ENCODE data around the gene TMEM37. TPM values are rescaled to one million over a fixed set of nuclear protein-coding genes. Genes with fewer than 3 reads are reported as not detected.

TMEM37 gene
- total RNA-seq, 1 experiment from 2014 or later: 9.6 TPM

- Mint-ChIP-seq H3K4me3 (no peak overlapping the region), H3K27ac (peak overlapping the region; percentile 43; the same call in 1 of the 2 replicates), H3K9me3 (no peaks in the 10 kb centered on the region), H3K4me1 (peaks cover 15% of the 10 kb centered on the region), H3K27me3 (ENCODE audit: low read depth) (peaks cover 5% of the 10 kb centered on the region; the same call in 1 of the 2 replicates), H3K36me3 (0 out of 2 replicates have a peak, but pooled peaks cover 4% of the 10 kb centered on the region)
- TF ChIP-seq, protein P1, sequence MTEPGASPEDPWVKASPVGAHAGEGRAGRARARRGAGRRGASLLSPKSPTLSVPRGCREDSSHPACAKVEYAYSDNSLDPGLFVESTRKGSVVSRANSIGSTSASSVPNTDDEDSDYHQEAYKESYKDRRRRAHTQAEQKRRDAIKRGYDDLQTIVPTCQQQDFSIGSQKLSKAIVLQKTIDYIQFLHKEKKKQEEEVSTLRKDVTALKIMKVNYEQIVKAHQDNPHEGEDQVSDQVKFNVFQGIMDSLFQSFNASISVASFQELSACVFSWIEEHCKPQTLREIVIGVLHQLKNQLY (CRISPR knock-in tag; IDR thresholded peaks at IDR 0.05): no peak
- TF ChIP-seq ZBTB43 (CRISPR knock-in tag; IDR thresholded peaks at IDR 0.05) (no peak), FOXJ3 (CRISPR knock-in tag; IDR thresholded peaks at IDR 0.05; ENCODE audit: borderline replicate concordance) (no peak), FOXP4 (CRISPR knock-in tag; IDR thresholded peaks at IDR 0.05) (no peak), RORB (CRISPR knock-in tag; IDR thresholded peaks at IDR 0.05) (no peak), ZNF263 (CRISPR knock-in tag; IDR thresholded peaks at IDR 0.05; ENCODE audit: low read depth) (no peak), PRDM15 (CRISPR knock-in tag; IDR thresholded peaks at IDR 0.05) (no peak), JAZF1 (CRISPR knock-in tag; IDR thresholded peaks at IDR 0.05) (no peak), STAT6 (CRISPR knock-in tag; conservative IDR thresholded peaks at IDR 0.05; ENCODE audit: low read depth) (no peak), HMGA2 (CRISPR knock-in tag; IDR thresholded peaks at IDR 0.05) (no peak), NR2C2 (CRISPR knock-in tag; IDR thresholded peaks at IDR 0.05) (no peak), SMAD4 (CRISPR knock-in tag; IDR thresholded peaks at IDR 0.05) (no peak)
- no peak for DNase-seq (ENCODE audit: low spot score)
- ChIA-PET CTCF (interaction anchor here (0.6 to 2.8 kb wide), 4 partner anchors 11 to 52 kb away, joined by 3 to 16 read pairs (median 4); partner anchors contain the start of gene TMEM37), POLR2A (no interaction called here)
- no peak for ATAC-seq
Observed at GRCh38 chr2:119442226-119442619, 10.6 kb downstream of the TMEM37 start.

DNA sequence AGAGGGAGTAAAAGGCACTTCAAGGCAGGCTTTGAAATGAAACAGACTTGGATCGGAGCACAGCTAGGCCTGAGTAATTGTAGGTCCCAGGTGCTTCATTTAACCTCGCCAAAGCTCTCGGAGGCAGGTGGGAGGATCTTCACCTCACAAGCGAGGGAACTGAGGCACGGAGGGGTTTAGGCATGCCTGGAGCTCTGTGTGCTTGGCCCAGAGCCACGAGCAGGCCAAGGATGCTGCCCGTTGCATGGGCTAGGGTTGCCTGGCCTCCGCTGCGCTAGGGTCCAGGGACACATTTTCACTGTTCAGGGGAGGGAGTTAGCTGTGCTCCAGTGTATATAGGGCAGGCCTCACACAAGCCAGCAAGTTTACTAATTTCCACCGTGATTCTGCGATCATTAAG, 11.2 kb downstream of the TMEM37 start:
- CTCF ChIA-PET: interaction anchor here (0.6 to 2.8 kb wide), 2 partner anchors 23 to 34 kb away, joined by 3 to 16 read pairs; no protein-coding TSS in a partner anchor
- POLR2A ChIA-PET: no interaction called here
- H3K4me3 Mint-ChIP-seq: no peak overlapping the region
- DNase-seq (ENCODE audit: low spot score): no peak
- H3K4me1 Mint-ChIP-seq: peaks cover 15% of the 10 kb centered on the region
- no peaks in the 10 kb centered on the region for H3K9me3 Mint-ChIP-seq
- 0 out of 2 replicates have a peak, but pooled peaks cover 3% of the 10 kb centered on the region for H3K36me3 Mint-ChIP-seq
- ATAC-seq: no peak
- peaks cover 11% of the 10 kb centered on the region for H3K27me3 Mint-ChIP-seq (ENCODE audit: low read depth)
- no peak overlapping the region for H3K27ac Mint-ChIP-seq
- TF ChIP-seq ZBTB21 (CRISPR knock-in tag; IDR thresholded peaks at IDR 0.05; ENCODE audit: borderline replicate concordance): no peak
- TF ChIP-seq ZNF138 (CRISPR knock-in tag; conservative IDR thresholded peaks at IDR 0.05): no peak
- no peak for TF ChIP-seq MYBL2 (CRISPR knock-in tag; IDR thresholded peaks at IDR 0.05)
- TF ChIP-seq, protein P2, sequence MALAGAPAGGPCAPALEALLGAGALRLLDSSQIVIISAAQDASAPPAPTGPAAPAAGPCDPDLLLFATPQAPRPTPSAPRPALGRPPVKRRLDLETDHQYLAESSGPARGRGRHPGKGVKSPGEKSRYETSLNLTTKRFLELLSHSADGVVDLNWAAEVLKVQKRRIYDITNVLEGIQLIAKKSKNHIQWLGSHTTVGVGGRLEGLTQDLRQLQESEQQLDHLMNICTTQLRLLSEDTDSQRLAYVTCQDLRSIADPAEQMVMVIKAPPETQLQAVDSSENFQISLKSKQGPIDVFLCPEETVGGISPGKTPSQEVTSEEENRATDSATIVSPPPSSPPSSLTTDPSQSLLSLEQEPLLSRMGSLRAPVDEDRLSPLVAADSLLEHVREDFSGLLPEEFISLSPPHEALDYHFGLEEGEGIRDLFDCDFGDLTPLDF (CRISPR knock-in tag; IDR thresholded peaks at IDR 0.05): no peak
- TF ChIP-seq, protein P3, sequence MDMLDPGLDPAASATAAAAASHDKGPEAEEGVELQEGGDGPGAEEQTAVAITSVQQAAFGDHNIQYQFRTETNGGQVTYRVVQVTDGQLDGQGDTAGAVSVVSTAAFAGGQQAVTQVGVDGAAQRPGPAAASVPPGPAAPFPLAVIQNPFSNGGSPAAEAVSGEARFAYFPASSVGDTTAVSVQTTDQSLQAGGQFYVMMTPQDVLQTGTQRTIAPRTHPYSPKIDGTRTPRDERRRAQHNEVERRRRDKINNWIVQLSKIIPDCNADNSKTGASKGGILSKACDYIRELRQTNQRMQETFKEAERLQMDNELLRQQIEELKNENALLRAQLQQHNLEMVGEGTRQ (CRISPR knock-in tag; IDR thresholded peaks at IDR 0.05): no peak
- TF ChIP-seq, protein P4, sequence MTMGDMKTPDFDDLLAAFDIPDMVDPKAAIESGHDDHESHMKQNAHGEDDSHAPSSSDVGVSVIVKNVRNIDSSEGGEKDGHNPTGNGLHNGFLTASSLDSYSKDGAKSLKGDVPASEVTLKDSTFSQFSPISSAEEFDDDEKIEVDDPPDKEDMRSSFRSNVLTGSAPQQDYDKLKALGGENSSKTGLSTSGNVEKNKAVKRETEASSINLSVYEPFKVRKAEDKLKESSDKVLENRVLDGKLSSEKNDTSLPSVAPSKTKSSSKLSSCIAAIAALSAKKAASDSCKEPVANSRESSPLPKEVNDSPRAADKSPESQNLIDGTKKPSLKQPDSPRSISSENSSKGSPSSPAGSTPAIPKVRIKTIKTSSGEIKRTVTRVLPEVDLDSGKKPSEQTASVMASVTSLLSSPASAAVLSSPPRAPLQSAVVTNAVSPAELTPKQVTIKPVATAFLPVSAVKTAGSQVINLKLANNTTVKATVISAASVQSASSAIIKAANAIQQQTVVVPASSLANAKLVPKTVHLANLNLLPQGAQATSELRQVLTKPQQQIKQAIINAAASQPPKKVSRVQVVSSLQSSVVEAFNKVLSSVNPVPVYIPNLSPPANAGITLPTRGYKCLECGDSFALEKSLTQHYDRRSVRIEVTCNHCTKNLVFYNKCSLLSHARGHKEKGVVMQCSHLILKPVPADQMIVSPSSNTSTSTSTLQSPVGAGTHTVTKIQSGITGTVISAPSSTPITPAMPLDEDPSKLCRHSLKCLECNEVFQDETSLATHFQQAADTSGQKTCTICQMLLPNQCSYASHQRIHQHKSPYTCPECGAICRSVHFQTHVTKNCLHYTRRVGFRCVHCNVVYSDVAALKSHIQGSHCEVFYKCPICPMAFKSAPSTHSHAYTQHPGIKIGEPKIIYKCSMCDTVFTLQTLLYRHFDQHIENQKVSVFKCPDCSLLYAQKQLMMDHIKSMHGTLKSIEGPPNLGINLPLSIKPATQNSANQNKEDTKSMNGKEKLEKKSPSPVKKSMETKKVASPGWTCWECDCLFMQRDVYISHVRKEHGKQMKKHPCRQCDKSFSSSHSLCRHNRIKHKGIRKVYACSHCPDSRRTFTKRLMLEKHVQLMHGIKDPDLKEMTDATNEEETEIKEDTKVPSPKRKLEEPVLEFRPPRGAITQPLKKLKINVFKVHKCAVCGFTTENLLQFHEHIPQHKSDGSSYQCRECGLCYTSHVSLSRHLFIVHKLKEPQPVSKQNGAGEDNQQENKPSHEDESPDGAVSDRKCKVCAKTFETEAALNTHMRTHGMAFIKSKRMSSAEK (CRISPR knock-in tag; IDR thresholded peaks at IDR 0.05; ENCODE audit: borderline replicate concordance): no peak

All from WTC11 (cell line).